ENCODE results near the gene AP1M2.

DNA sequence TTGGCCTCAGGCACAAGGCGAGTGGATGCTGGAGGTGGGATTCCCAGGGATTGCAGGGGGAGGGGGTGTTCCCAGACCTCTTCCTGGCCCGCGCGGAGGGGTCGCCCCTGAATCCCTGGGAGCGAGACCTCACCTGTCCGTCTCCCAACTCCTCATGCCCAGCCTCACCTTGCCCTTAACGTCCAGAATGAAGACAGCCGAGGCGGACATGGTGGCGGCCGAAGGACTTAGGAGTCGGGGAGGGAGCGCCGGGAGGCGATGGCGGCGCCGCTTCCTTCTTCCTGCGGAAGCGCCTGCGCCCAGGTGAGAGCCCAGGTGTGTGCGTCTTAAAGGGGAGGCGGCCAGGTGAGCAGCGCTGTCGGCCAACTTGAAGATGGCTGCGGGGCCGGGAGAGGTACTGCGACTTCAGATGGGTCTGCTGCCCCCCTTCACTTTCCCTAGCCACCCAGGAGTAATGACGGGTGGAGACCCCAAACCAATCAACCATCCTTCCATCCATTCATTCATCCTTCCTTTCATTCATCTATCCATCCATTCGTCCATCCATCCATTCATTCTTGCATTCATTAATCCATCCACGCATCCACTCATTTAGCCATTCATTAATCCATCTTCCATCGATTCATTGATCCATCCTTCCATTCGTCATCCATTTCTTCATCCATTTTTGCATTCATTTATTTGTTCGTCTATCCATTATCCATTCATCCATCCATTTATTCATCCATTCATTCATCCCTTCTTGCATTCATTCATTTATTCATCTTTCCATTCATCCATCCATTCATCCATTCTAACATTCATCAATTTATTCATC lies at the start of gene AP1M2:
- TF ChIP-seq CTCF (conservative IDR thresholded peaks at IDR 0.05) (no peak), ZFX (IDR thresholded peaks at IDR 0.05) (no peak; the same call in 1 of the 2 replicates)

Data from C4-2B (cell line).